HG03066 (cell line): ENCODE measurements around the gene CD3D.

ENCODE experiments used
- ATAC-seq: cut with Tn5 transposase; IDR thresholded peaks from one replicate; pipeline ENCODE4 v1.9.1; 2021; ENCODE audit warnings: low read depth; ENCODE audit not compliant: unreplicated experiment

CD3D gene

DNA sequence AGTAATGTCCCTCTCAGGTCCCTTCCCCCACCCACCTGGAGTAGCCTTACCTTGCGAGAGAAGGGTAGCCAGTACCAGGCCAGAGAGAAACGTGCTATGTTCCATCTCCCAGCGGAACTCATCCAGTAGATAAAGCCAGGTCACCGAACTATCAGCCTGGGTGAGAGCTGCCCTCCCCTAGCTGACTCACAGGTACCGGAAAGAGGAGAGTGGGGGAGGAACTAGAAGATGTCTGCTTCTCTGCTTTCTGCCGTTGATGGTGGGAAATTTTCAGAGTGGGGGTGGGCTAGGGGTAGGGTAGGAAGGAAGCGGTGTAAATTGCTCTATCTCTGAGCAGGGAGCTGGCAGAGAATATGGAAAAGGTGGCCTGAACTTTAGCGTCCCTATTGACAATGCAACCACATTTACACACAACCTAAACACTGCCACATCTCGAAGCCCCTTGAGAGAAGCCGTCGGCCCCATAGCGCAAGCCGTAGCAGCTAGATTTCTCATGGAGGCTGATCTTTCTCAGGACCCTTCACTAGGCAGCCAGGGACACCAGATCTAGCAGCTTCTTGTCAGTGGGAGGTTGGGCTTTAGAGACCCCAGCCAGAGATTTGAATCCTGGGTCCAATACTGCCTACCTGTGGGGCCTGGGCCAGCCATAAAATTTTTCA is at the start of gene CD3D:
Gene CD3D, minus strand, starts transcription at position 203 of the 659 bp plus-strand sequence. Its CDS starts 98 bp downstream, at position 105.
- no peak for ATAC-seq

DNA sequence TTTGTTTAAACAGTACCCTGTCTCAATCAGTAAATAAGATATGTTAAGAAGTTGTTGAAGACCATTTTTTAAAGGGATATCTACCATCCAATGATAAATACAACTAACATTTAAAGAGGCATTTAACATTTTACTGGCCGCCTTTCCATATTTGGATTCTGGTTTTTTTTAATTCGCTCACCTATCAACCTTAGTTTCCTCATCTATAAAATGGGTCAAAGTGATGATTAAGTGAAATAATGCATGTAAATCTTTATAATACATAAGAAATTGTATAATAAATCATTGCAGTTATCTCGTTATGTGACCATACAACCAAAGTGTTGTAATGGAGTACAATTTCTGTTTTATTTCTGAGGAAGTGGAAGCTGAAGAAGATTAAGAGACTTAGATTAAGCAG is 41.2 kb upstream of the CD3D start:
- ATAC-seq, result no peak

DNA sequence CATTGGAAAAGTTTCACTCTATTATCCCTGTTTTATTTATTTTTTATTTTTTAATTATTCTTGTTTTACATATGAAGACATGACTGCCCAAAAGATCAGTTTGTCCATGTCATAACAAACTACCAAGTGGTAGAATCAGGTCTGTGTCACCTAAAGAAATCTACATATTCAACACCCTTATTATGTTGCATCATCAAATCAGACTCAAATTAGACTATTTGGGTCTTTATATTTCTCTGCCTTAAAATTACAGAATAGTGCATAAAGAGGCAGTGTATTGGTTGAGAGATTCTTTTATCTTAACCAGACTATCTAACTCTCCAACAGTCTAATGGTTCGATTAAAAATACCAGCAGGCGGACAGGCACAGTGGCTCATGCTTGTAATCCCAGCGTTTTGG is 40.4 kb upstream of the CD3D start:
- ATAC-seq, result no peak

- ATAC-seq, result no peak
Measured at GRCh38 chr11:118380571-118380970, 38.1 kb upstream of the CD3D start.

- no peak for ATAC-seq
Measured at GRCh38 chr11:118379497-118379896, 37.0 kb upstream of the CD3D start.

DNA sequence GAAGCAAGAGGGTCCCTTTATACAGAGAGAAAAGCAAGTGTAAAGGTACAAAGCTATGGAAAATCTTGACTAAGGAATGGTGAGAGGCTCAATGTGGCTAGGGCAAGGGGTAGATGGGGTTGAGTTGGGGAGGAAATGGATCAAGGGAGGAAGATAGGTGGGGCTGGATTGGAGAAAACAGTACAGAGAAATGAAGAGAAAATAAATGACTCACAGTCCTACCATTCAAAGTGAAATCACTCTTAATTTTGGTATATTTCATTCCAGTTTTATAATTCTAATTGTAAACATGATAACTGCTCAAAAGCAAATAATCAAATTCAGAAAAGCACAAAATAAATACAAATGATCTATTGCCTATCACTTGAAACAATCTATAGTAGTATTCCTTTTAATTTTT is 33.5 kb upstream of the CD3D start:
- ATAC-seq, result no peak

DNA sequence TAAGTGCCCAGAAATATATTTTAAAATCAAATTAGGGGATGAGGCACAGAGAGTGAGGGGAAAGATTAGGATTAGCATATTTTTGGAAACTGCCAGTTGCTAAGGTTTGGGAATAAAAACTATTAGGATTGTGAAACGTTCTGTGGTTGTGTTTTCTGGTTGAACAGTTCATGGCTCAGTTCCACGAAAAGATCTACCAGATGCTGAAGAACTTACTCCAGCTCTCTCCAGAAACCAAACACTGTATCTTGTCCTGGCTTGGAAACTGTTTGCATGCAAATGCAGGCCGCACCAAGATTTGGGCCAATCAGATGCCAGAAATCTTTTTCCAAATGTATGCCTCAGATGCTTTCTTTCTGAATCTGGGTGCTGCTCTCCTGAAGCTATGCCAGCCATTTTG is 32.2 kb upstream of the CD3D start:
- ATAC-seq, result no peak

DNA sequence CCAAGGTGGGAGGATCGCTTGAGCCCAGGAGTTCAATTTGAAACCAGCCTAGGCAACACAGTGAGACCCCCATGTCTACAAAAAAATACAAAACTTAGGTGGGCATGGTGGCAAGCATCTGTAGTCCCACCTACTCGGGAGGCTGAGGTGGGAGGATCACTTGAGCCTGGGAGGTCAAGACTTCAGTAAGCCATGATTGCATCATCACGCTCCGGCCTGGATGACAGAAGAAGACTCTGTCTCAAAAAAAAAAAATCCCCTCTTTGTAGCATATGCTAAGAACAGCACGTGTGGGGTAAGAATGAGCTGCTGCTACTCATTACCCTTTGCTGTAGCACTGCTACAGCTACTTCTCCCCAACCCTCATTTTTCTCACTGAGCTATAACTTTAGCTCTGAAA is 31.4 kb upstream of the CD3D start:
- ATAC-seq, result no peak

GRCh38 chr11:118373263-118373662 is 30.8 kb upstream of the CD3D start:
- ATAC-seq, result no peak

DNA sequence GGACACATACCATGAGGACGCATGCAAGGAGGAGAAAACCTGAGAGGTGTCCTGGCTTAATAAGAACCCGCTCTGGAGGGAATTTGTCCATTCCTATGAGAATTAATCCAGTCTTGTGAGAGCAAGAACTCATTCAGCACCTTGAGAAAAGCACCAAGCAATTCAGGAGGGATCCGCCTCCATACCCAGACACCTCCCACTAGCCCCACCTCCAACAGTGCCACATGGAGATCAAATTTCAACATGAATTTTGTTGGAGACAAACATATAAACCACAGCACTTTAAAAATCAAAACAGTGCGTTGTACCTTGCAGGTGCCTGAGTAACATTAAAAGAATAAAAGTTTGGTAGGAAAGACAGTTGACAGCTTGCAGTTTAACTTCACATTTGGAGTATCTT is 28.3 kb upstream of the CD3D start:
- ATAC-seq, result no peak

DNA sequence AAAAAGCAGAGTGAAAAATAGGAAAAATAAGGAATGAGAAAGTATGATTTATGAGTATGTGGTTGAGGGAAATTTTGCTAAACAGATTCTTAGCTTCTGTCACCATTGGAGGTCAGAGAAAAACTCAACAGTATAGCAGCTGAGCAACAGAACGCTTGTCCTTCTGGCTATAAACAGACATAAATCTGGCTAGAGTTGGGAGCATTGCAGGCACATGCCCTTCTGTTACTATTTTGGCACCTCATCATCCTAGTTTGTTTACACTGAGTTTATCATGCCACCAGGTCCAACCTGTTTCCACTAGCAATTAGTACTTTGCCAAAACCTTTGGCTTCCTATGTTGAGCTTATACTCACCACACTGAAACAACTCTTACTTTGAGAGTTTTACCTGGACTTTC is 23.8 kb upstream of the CD3D start:
- no peak for ATAC-seq

DNA sequence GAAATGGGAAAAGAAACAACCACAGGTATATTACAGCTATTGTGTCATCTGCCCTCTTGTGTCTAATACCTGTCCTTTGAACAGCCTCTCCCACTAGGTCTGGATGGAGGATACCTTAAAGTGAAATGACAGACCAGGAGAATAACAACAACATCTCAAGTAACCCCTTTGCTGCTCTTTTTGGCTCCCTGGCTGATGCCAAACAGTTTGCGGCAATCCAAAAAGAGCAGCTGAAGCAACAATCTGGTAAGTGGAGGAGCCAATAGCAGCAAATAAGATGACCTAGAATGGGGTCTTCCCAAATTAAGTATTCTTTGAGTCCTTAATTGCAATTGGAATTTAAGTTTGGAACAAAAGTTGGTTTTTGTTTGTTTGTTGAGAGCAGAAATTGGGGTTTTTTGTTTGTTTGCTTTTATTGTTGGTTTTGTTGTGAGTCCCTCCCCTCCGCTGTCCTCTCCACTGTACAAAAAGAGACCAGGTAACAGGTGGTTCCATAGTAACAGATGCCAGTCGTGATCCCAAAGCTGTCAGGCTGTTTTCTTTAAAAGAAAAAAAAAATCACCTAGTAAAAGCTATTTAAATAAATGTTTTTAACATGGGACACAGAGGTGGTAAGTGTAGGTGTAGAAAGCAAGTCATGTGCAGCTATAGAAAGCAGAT is 22.6 kb upstream of the CD3D start:
- ATAC-seq, result no peak

- peak; percentile 86 for ATAC-seq
Measured at GRCh38 chr11:118359295-118359958, 16.9 kb upstream of the CD3D start, which contains the start of gene UBE4A. UBE4A (plus strand) TSS chr11:118359600; CDS start chr11:118365081, 5,481 bp downstream.

DNA sequence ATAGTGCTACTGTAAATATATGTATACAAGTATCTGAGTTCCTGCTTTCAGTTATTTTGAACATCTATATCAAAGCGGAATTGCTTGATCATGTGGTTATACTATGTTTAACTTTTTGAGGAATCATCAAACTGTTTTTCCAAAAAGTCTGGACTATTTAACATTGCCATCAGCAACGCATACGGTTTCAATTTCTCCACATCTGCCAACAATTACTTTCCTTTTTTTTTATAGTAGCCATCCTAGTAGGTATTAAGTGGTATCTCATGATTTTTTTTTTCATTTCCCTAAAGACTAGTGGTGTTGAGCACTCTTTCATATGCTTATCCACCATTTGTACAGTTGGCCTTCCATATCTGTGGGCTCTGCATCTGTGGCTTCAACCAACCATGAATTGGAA is 15.6 kb upstream of the CD3D start:
- no peak for ATAC-seq

DNA sequence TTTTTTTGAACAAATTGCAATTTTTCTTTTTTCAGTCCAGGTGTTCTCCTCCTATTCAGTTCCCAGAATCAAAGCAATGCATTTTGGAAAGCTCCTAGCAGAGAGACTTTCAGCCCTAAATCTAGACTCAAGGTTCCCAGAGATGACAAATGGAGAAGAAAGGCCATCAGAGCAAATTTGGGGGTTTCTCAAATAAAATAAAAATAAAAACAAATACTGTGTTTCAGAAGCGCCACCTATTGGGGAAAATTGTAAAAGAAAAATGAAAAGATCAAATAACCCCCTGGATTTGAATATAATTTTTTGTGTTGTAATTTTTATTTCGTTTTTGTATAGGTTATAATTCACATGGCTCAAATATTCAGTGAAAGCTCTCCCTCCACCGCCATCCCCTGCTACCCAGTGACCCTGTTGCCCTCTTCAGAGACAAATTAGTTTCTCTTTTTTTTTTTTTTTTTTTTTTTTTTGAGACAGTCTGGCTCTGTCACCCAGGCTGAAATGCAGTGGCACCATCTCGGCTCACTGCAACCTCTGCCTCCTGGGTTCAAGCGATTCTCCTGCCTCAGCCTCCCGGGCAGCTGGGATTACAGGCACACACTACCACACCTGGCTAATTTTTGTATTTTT is 10.7 kb upstream of the CD3D start:
- no peak for ATAC-seq

DNA sequence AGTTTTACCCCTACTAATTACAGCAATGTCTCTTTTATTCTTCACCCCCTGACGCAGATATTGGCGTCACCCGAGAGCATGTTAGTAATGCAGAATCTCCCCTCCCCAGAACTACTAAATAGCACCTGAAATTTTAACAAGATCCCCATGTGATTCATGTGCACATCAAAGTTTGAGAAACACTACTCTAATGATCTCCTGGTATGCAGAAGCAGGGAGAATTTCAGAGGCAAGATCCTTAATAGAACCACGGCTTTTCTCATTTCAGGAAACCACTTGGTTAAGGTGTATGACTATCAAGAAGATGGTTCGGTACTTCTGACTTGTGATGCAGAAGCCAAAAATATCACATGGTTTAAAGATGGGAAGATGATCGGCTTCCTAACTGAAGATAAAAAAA is 7.0 kb upstream of the CD3D start:
- ATAC-seq, result no peak

DNA sequence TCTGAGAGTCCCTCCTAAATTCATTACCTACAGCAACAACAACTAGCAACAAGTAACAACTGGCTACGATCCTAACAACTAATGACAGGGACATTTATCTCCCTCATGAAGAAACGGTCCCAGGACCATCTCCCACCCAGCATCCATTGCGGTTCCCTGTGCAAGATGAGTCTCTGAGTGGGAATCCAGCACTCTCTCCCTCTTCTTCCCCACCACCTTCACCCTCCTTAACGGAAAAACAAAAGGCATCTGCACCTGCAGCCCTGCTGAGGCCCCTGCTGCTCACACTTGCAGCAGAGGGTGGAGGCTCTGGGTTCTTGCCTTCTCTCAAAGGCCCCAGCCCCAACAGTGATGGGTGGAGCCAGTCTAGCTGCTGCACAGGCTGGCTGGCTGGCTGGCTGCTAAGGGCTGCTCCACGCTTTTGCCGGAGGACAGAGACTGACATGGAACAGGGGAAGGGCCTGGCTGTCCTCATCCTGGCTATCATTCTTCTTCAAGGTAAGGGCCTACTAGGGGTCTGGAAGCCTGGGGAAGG is 1.5 kb upstream of the CD3D start, which contains the start of gene CD3G:
Gene CD3G, plus strand, starts transcription at position 364 of the 535 bp plus-strand sequence. Its CDS starts 80 bp downstream, at position 444.
- ATAC-seq, result no peak

GRCh38 chr11:118343248-118343647 is 743 bp upstream of the CD3D start:
- no peak for ATAC-seq

DNA sequence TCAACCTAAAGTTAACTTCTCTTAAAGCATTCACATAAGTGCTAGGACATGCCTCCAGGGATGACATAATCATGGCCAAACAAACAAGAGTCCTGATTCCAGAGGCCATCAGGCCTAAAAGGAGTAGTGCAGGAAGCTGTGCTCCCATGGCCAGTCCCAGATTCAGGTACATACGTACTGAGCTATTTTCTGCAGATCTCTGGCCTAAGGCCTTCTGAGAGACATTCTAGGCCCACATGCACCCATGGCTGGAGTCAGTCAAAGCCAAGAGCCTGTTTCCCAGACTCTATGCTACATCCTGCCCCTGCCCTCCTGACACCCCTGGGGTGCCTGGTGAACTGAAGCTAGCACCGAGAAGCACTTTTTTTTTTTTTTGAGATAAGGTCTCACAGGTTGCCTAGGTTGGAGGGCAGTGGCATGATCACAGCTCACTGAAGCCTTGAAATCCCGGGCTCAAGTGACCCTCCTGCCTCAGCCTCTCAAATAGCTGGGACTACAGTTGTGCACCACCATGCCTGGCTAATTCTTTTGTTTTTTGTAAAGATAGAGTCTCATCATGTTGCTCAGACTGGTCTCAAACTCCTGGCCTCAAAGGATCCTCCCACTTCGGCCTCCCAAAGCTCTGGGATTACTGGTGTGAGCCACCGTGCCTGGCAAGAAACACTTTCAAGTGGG is 553 bp downstream of the CD3D start:
- ATAC-seq, result no peak

DNA sequence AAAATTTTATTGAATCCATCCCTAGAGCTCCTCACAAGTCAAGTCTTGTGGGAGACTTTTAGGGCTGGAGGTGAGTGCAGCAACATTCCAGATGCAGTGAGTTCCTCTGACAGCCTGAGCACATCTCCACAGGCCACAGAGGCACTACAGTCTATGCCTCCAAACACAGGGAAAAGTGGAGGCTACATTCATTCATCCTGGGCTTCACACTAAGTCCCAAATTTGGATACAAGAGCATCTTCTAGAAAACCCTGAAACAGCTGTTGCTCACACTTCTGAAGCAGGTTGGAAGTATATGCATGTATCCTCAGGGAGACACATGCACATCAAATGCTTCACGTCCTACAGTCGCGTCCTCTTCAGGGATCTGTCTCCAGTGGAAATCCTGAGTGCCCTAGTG is 1.2 kb downstream of the CD3D start:
- ATAC-seq, result no peak
